ENCODE results near the gene MRPL51. TPM values are rescaled to one million over a fixed set of nuclear protein-coding genes. Genes with fewer than 3 reads are reported as not detected.

The MRPL51 gene
- total and polyA plus RNA-seq, 2 of the 8 experiments (the other 6 are each of a cell fraction or from before 2014, with no cell fraction given) = 119 to 331 TPM

GRCh38 chr12:6534695-6534944 is 41.6 kb upstream of the MRPL51 start (continued):
- TF ChIP-seq CBX8 (IDR thresholded peaks at IDR 0.05; ENCODE audit: borderline replicate concordance, low read depth, low read length) = no peak

All from H1 (cell line).